Uterus (tissue), 4 donors: ENCODE measurements around the gene WNT9A. TPM values are rescaled to one million over a fixed set of nuclear protein-coding genes. Genes with fewer than 3 reads are reported as not detected.
A peak's percentile ranks its signal among the peaks of the same experiment; 100 is the strongest.

Experiments
- DNase-seq, 2 donors: peaks; one replicate each; pipeline ENCODE4 v3.0.0-alpha.2; 2019 to 2020
- H3K27ac ChIP-seq, 2 donors: fragments of 200-600 bp; sonication (generic); 1 replicate in 1 of 2; 2 replicates in 1 of 2; pipeline ENCODE4 v1.5.1; 2016 to 2018
- H3K27me3 ChIP-seq, 2 donors: fragments of 200-600 bp; sonication (generic); one replicate each; pipeline ENCODE4 v1.5.1; 2018 to 2019; ENCODE audit warnings: control low read depth in 1 of 2
- H3K36me3 ChIP-seq, 2 donors: fragments of 200-600 bp; sonication (generic); one replicate each; pipeline ENCODE4 v1.5.1; 2019; ENCODE audit warnings: control low read depth in 1 of 2
- H3K4me1 ChIP-seq, 2 donors: fragments of 200-600 bp; sonication (generic); one replicate each; pipeline ENCODE4 v1.5.1; 2018 to 2019; ENCODE audit warnings: control low read depth in 1 of 2
- H3K4me3 ChIP-seq, 2 donors: fragments of 200-600 bp; sonication (generic); 1 replicate in 1 of 2; 2 replicates in 1 of 2; pipeline ENCODE4 v1.5.1; 2018 to 2019; ENCODE audit warnings: mild to moderate bottlenecking in 1 of 2
- H3K9me3 ChIP-seq, 2 donors: fragments of 200-600 bp; sonication (generic); one replicate each; pipeline ENCODE4 v1.5.1; 2019; ENCODE audit warnings: control low read depth in 1 of 2
- POLR2A ChIP-seq, 2 donors: fragments of 450-650 bp; IDR thresholded peaks; one replicate each; pipeline ENCODE4 v1.6.1; 2016; ENCODE audit warnings: antibody characterized with exemption in 2 of 2, mild to moderate bottlenecking in 1 of 2, moderate library complexity in 1 of 2
- intact Hi-C: fragments of 100-400 bp; cut with DNase I; formaldehyde crosslinking; loops from one replicate; pipeline ENCODE4 v1.15.1; 2023; ENCODE audit warnings: low total_unique reads
- total RNA-seq, 4 donors: library from RNA; depleted of rRNA in 3 of 4; stranded (reverse); fragments of >200 nt in 3 of 4; gene quantifications; one replicate each; pipeline versions ENCODE4 v1.1.0 to v1.2.4, GENCODE V29; 2014 to 2023
- TF ChIP-seq, protein P1 (sequence below), 4 experiments: fragments of 200-600 bp in 2 of 4; fragments of 450-650 bp in 2 of 4; sonication (generic) in 2 of 4; IDR thresholded peaks; one replicate each; pipeline ENCODE4 v1.5.1; 2016 to 2019; ENCODE audit warnings: antibody characterized with exemption in 4 of 4, mild to moderate bottlenecking in 2 of 4, moderate library complexity in 1 of 4
- donor health status: DM: yes; HTN: yes; CAD: no.

Gene WNT9A
- total RNA-seq, 4 donors from 2014 or later: 2.4 to 6.8 (median 4.4) TPM; not detected in 1

DNA sequence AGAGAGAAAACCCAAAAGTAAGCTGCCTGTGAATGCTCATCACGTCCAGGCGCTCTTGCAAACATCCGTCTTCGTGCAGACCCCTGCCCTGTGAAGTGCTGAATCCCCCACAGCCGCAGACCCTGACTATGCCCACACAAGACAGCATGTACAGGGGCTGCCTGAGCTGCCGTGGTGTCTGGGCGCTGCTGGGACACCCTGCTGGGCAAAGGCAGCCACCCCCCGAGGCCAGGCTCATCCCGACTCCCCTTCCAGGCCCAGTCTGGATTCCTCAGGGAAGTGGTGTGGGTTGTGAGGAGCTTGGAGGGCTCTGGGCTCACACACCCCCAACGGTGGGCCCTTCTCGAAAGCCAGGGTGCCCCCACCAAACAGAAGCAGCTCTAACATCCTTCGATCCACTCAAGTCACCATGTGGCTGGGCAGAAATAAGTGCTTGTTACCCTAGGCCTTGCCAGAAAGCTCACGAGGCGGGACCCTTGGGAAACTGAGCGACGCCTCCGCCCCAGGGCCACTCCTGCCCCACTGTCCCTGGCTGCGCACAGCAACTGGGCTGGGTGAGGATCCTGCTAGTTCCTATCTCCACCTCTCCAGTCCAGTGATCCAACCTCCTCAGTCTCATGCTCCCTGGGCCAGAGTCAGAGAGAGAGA, 4.8 kb upstream of the WNT9A start:
- TF ChIP-seq, protein P1, sequence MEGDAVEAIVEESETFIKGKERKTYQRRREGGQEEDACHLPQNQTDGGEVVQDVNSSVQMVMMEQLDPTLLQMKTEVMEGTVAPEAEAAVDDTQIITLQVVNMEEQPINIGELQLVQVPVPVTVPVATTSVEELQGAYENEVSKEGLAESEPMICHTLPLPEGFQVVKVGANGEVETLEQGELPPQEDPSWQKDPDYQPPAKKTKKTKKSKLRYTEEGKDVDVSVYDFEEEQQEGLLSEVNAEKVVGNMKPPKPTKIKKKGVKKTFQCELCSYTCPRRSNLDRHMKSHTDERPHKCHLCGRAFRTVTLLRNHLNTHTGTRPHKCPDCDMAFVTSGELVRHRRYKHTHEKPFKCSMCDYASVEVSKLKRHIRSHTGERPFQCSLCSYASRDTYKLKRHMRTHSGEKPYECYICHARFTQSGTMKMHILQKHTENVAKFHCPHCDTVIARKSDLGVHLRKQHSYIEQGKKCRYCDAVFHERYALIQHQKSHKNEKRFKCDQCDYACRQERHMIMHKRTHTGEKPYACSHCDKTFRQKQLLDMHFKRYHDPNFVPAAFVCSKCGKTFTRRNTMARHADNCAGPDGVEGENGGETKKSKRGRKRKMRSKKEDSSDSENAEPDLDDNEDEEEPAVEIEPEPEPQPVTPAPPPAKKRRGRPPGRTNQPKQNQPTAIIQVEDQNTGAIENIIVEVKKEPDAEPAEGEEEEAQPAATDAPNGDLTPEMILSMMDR (IDR thresholded peaks at IDR 0.05): no peak
- TF ChIP-seq POLR2A (IDR thresholded peaks at IDR 0.05): no peak
- H3K36me3 ChIP-seq: no peaks in the 10 kb centered on the region
- H3K4me3 ChIP-seq: no peak overlapping the region
- no peak overlapping the region for H3K27ac ChIP-seq
- H3K27me3 ChIP-seq: no peaks in the 10 kb centered on the region
- H3K9me3 ChIP-seq: no peaks in the 10 kb centered on the region
- no peak for DNase-seq
- H3K4me1 ChIP-seq: peaks cover 0 to 6% of the 10 kb centered on the region in 2 donors
- intact Hi-C loops: loop anchor here (10.0 kb wide), 1 partner anchor 468 kb away; no protein-coding TSS in a partner anchor

DNA sequence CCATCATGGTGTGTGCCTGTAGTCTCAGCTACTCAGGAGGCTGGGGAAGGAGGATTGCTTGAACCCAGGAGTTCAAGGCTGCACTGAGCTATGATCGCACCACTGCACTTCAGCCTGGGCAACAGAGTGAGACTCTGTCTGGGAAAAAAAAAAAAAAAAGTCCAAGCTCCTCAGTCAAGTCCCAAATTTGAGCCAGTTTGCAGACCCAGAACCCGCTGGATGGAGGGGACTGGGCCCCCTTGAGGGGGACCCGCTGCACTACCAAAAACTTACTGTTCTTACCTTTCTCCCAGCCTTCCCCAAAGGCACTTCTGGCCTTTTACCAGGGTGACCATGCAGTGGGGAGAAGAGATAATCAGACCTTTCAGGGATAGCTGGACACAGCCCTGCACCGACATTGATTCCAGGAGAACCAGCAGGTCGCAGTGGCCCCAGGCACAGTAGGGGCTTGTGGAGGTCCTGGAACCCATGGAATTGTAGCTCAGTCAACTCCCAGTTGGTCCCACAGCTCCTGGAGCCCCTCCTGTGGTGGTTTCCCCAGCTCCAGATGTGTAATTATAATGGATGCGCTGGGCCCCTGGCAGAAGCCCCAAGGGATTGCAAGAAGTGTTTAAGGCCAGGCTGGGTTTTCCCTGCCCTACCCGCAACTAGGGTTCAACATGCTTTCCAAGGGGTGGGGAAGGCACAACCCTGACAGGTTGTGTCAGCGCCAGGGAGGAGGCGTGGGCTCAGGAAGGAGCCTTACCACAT, 4.1 kb upstream of the WNT9A start:
- Histone ChIP-seq H3K4me1 (peaks cover 0 to 6% of the 10 kb centered on the region in 2 donors), H3K27me3 (no peaks in the 10 kb centered on the region), H3K4me3 (no peak overlapping the region), H3K9me3 (no peaks in the 10 kb centered on the region), H3K27ac (no peak overlapping the region), H3K36me3 (no peaks in the 10 kb centered on the region)
- no peak for DNase-seq
- intact Hi-C loops: loop anchor here (10.0 kb wide), 1 partner anchor 467 kb away; no protein-coding TSS in a partner anchor
- TF ChIP-seq, protein P1 (IDR thresholded peaks at IDR 0.05): no peak
- TF ChIP-seq POLR2A (IDR thresholded peaks at IDR 0.05): no peak

DNA sequence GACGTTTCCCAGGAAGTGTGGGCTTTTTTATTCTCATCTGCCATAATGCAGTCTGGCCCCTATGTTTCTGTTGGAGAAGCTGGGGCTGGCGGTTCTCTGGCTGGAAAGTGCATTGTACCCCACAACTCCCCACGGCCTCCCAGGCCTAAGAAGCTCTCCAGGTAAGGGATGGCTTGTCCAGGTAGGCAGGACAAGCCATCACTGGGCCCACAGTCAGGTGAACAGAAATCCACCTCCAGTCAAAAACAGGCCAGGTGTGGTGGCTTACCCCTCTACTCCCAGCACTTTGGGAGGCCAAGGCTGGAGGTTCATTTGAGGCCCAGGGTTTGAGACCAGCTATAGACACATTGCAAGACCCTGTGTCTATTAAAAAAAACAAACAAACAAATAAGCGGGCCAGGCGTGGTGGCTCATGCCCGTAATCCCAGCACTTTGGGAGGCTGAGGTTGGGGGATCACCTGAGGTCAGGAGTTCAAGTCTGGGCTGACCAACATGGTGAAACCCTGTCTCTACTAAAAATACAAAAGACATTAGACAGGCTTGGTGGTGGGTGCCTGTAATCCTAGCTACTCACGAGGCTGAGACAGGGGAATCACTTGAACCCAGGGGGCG, 3.1 kb upstream of the WNT9A start:
- Histone ChIP-seq H3K27me3 (no peaks in the 10 kb centered on the region), H3K9me3 (no peaks in the 10 kb centered on the region), H3K27ac (no peak overlapping the region), H3K36me3 (no peaks in the 10 kb centered on the region), H3K4me3 (no peak overlapping the region), H3K4me1 (peaks cover 0 to 12% of the 10 kb centered on the region in 2 donors)
- TF ChIP-seq, protein P1 (IDR thresholded peaks at IDR 0.05): no peak
- no peak for TF ChIP-seq POLR2A (IDR thresholded peaks at IDR 0.05)
- intact Hi-C loops: loop anchor here (10.0 kb wide), 1 partner anchor 466 kb away; no protein-coding TSS in a partner anchor
- no peak for DNase-seq

DNA sequence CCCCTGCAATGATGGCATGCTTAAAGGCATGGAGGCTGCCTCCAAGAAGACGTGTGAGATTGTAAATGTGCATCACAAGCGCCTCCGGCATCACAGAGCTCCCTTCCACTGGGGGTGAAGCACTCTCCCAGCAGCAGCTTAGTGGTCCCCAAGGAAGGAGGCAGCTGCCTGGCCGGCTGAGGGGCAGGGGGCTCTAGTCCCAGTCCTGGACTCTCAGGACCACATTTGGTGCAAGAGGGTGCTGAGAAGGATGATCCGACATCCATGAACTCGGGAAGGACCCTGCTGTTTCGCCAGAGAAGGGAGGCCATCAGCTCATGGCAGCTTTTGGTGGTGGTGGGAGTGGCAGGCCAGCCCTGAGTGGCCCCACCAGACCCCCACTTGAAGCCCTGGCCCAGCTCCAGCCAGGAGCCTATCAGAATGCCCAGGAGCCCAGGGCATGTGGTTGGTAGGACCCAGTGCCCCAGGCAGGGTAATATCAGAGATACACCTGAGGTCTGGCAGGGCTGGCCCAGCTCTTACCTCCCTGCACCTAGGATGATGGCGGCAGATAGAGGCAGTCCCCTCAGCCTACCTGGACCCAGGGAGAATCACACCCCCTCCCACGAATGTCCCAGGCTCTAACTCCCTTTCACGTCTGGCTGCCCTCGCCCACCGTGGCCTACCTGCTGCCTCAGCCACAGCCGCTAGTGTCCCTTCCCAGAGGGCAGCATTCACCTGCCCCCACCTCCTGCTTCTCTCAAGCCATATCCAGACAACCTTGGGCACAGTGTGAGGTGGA, 2.4 kb upstream of the WNT9A start:
- Histone ChIP-seq H3K4me3 (no peak overlapping the region), H3K27ac (no peak overlapping the region), H3K4me1 (peaks cover 0 to 13% of the 10 kb centered on the region in 2 donors), H3K36me3 (no peaks in the 10 kb centered on the region), H3K9me3 (no peaks in the 10 kb centered on the region), H3K27me3 (no peaks in the 10 kb centered on the region)
- intact Hi-C loops: loop anchor here (5.0 to 10.0 kb wide), 2 partner anchors 188 to 465 kb away; no protein-coding TSS in a partner anchor
- no peak for TF ChIP-seq POLR2A (IDR thresholded peaks at IDR 0.05)
- TF ChIP-seq, protein P1 (IDR thresholded peaks at IDR 0.05): no peak
- peak in 1 of 2 donors; percentile 13 for DNase-seq
